ENCODE measurements around the gene IDI1.

IDI1 gene

GRCh38 chr10:997266-998022 lies 51.5 kb downstream of the IDI1 start:
- H3K4me3 ChIP-seq (replicated peaks; ENCODE audit: low read depth, low read length), result no peak overlapping the region
- DNase-seq (ENCODE audit: extremely low read depth, low read depth), result no peak
- no peak for TF ChIP-seq CTCF (IDR thresholded peaks at IDR 0.05; ENCODE audit: low read depth, low read length, missing control alignments)

- TF ChIP-seq CTCF (IDR thresholded peaks at IDR 0.05; ENCODE audit: low read depth, low read length, missing control alignments), result no peak
- H3K4me3 ChIP-seq (replicated peaks; ENCODE audit: low read depth, low read length), result no peak overlapping the region
- no peak for DNase-seq (ENCODE audit: extremely low read depth, low read depth)
These were observed 52.9 kb downstream of the IDI1 start for GRCh38 chr10:996031-996430.

- TF ChIP-seq CTCF (IDR thresholded peaks at IDR 0.05; ENCODE audit: low read depth, low read length, missing control alignments), result no peak
- no peak overlapping the region for H3K4me3 ChIP-seq (replicated peaks; ENCODE audit: low read depth, low read length)
- DNase-seq (ENCODE audit: extremely low read depth, low read depth), result no peak
These were observed 53.4 kb downstream of the IDI1 start for GRCh38 chr10:995559-995926.

- DNase-seq (ENCODE audit: extremely low read depth, low read depth), result no peak
These were observed 53.9 kb downstream of the IDI1 start for GRCh38 chr10:994836-995558.

GRCh38 chr10:992871-993270 lies 56.0 kb downstream of the IDI1 start:
- TF ChIP-seq CTCF (IDR thresholded peaks at IDR 0.05; ENCODE audit: low read depth, low read length, missing control alignments), result no peak
- H3K4me3 ChIP-seq (replicated peaks; ENCODE audit: low read depth, low read length), result no peak overlapping the region
- no peak for DNase-seq (ENCODE audit: extremely low read depth, low read depth)

More at GRCh38 chr10:994836-995558, 53.9 kb downstream of the IDI1 start:
- no peak overlapping the region for H3K4me3 ChIP-seq (replicated peaks; ENCODE audit: low read depth, low read length)
- TF ChIP-seq CTCF (IDR thresholded peaks at IDR 0.05; ENCODE audit: low read depth, low read length, missing control alignments), result no peak

GRCh38 chr10:992467-992866 lies 56.5 kb downstream of the IDI1 start:
- no peak overlapping the region for H3K4me3 ChIP-seq (replicated peaks; ENCODE audit: low read depth, low read length)

More at GRCh38 chr10:992467-992866, 56.5 kb downstream of the IDI1 start:
- no peak for TF ChIP-seq CTCF (IDR thresholded peaks at IDR 0.05; ENCODE audit: low read depth, low read length, missing control alignments)
- DNase-seq (ENCODE audit: extremely low read depth, low read depth), result no peak

Measured in HFF-Myc (cell line).